ENCODE measurements around the gene HOXD10.

HOXD10 gene

DNA sequence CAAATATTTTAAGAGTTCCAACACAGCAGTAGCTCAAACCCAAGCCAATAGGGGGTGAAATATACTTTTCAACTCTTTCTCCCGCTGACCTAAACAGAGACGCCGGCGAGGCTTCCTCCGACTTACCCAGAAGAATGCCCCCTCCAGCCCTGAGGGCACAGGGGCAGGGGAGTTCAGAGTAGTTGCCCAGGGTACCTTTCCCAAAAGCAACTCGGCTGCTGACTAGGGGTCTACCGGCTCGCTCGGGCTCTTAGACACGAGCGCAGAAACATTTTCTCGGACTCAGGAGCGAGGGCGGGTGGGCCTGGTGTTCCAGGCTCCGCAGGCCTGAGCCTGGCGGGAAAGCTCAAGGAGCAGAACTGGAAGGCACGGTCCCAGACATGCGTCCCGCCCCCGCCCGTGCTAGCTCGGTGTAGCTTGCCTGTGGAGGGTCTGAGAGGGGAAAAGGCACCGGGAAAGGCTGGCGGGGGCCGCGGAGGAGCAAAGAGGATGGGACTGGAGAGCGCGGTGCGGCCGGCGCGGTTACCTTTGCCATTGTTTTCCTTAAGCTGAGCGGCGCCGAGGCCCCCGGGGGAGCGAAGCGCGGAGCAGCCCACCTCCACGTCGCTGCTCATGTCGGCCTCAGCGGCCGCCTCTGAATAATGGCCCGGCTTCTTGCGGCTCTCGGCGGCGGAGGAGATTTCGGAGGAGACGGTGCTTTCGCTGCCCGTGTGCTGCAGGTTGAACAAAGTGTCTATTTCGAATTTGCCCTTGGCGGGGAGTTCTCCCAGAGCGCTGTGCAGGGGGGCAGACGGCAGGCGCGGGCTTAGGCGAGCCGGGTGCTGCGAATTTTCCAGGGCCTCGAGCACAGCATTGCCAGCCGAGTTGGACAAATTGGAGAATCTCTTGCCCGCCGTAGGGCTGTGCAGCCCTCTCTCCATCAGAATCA, 33.5 kb upstream of the HOXD10 start:
- DNase-seq = no peak

GRCh38 chr2:176083796-176084261, 32.7 kb upstream of the HOXD10 start, which contains the start of gene EVX2:
TSS of gene EVX2 (minus strand) at chr2:176083962. CDS start at chr2:176083776, 186 bp downstream.
- DNase-seq = no peak

GRCh38 chr2:176084611-176085119, 31.9 kb upstream of the HOXD10 start:
- DNase-seq = no peak

GRCh38 chr2:176085120-176085788, 31.3 kb upstream of the HOXD10 start:
- DNase-seq = no peak

DNA sequence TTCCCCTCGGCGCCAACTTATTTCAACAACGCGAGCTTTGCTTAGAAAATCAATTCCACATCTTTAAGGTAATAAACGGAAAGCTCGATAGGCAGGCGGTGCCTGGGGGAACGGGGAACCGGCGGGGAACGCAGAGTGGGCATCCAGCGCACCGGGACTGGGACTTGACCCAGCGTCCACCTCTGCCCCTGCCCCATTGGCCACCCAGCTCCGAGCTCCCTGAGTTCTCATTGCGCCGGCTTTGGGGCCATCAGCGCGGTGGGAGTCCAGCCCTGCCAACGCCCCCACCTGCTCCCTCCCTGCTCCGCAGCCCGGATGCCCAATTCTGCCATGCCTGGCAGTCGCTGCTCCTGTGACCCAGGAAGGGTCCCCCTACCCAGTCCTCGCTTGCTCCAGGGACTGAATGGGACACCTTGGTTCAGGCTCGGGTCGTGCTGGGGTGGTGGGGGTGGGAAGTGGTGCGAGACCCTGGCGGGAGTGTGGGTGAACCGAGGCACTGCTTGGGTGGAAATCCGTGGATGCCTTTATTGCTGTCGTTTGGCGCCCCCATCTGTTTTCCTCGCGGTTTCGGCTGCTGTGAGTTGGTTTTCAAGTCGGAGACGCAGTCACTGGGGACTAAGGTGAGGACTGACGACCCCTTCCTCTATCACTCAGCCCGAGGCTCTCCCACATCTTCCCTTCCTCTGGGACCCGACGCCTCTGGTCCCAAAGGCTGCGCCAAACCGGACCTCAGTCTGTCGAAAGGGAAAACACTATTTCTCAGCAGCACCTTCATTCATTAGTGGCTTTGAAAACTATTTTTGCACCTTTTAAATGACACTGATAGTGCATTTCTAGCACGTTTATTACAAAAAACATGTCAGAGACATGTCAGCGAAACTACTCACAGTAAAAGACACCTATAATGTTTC, 30.5 kb upstream of the HOXD10 start:
- DNase-seq = no peak

DNA sequence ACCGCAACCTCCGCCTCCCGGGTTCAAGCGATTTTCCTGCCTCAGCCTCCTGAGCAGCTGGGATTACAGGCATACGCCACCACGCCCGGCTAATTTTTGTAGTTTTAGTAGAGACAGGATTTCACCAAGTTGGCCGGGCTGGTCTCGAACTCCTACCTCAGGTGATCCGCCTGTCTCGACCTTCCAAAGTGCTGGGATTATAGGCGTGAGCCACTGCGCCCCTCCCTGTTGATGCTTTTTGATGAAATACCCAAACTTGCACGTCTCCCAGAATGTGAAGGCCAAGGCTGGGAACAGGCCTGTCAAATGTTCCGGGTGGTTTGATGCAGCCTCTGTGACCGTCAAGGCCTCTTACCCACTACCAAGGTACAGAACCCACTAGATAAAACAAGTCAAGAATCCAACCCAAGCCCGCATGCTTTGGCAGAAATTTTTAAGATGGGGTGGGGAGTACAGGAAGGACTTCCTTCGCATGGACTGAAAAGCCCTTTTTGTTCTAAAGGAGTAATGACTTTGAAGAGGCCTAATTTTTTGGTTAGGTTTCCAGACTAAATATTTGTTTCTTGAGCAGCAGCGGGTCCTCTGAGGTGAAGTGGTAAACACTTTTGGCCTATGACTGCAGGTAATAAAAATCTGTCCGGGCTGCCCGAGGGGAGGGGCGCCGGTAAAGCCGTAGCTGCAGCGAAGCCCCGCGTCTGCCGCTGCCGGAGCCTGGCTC, 29.1 kb upstream of the HOXD10 start:
- no peak for DNase-seq

- no peak for DNase-seq
These were observed 28.3 kb upstream of the HOXD10 start for GRCh38 chr2:176088048-176088936.

- DNase-seq = no peak
These were observed 27.4 kb upstream of the HOXD10 start for GRCh38 chr2:176088937-176089842.

DNA sequence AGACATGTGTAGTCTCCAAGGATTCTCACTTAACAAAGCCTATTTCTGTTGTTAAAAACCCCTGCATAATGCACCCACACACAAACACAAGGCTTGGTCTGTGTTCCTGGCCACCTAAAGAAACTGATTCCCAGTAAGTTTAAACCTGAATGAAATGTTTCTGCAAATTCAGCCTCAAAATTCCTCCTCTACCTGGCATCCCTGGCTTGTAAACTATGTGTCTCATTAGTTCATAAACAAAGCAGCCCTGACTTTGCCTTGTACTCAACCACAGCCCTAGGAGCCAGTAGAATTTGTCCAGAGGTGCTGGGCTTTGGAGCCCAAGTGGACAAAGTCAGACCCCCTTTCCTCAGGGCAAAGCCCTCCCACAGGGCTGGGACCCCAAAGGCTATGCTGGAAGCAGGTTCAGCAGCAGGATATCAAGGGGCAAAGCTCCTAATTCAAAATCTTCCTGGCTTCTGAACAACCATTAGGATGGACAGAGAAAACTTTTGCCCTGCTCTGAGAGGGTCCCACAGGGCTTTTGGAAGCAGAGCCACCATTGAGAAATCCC, 26.7 kb upstream of the HOXD10 start:
- DNase-seq = no peak

GRCh38 chr2:176090862-176091261, 25.7 kb upstream of the HOXD10 start:
- DNase-seq = no peak

GRCh38 chr2:176091329-176092258, 25.0 kb upstream of the HOXD10 start:
- DNase-seq = no peak

DNA sequence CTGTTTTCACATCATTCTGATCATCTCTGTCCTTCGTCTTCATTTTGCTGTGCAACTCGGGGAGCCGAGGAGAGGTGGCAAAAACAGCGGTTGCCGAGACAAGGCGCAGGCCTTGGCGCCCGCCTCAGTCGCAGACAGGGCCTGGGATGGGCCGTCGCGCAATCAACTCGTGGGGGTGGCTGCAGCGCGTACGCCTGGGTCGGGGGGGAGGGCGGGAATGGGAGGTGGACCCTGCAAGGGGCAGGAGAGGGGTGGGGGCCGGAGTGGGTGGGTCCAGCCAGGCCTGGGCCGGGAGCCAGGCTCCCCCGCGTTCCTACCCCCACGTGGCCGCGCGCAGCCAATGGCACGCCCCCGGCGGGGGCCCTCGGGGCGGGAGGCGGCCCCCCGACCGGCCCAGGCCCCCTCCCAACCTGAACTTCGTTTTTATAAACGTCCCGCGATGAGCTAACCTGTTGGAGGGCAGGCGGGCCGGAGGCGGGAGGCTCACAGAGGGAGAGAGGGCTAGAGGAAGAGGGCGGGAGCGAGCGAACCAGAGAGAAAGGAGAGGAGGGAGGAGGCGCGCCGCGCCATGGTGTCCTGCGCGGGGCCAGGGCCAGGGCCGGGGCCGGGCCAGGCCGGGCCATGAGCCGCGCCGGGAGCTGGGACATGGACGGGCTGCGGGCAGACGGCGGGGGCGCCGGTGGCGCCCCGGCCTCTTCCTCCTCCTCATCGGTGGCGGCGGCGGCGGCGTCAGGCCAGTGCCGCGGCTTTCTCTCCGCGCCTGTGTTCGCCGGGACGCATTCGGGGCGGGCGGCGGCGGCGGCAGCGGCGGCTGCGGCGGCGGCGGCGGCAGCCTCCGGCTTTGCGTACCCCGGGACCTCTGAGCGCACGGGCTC, 24.1 kb upstream of the HOXD10 start, which contains the start of gene HOXD13:
Gene HOXD13 (plus strand): TSS at position 452 of the 875 bp plus-strand sequence. CDS start 170 bp downstream, at position 622.
- no peak for DNase-seq

DNA sequence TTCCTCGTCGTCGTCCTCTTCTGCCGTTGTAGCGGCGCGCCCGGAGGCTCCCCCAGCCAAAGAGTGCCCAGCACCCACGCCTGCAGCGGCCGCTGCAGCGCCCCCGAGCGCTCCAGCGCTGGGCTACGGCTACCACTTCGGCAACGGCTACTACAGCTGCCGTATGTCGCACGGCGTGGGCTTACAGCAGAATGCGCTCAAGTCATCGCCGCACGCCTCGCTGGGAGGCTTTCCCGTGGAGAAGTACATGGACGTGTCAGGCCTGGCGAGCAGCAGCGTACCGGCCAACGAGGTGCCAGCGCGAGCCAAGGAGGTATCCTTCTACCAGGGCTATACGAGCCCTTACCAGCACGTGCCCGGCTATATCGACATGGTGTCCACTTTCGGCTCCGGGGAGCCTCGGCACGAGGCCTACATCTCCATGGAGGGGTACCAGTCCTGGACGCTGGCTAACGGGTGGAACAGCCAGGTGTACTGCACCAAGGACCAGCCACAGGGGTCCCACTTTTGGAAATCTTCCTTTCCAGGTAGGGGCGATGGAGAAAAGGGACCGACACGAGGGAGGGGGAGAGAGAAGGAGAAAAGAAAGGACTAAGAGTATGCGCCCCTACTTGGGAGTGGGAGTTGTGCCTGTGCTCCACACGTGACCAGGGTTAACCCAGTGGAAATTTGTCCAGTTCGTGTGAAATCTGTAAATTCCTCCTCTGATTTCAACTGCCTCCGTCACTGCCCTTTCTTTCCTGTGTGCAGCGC, 23.3 kb upstream of the HOXD10 start:
- DNase-seq = no peak

DNA sequence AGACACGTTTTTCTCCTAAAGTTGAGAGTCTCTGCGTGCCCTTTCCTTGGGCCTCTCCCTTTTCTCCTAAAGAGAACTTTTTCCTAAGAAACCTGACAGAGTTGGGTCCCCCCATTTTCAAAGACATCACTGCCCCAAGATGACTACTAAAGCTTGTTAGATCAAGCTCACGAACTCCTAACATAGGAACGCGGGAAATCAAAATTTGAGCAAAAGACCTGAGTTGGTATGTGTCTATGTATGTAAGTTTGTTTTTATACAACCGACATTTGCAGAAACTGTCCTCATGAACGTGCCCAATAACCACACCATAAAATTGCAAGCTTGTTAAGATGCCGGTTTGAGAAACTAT, 22.7 kb upstream of the HOXD10 start:
- no peak for DNase-seq

DNA sequence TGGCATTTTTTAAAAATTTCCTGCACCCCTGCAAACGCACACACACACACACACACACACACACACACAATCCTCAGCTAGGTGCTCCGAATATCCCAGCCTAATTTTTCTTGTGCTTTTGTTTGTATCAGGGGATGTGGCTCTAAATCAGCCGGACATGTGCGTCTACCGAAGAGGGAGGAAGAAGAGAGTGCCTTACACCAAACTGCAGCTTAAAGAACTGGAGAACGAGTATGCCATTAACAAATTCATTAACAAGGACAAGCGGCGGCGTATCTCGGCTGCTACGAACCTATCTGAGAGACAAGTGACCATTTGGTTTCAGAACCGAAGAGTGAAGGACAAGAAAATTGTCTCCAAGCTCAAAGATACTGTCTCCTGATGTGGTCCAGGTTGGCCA, 22.2 kb upstream of the HOXD10 start:
- no peak for DNase-seq

- DNase-seq = no peak
These were observed 21.2 kb upstream of the HOXD10 start for GRCh38 chr2:176095421-176095820.
